ENCODE data around the gene SELENOO. TPM values are rescaled to one million over a fixed set of nuclear protein-coding genes. Genes with fewer than 3 reads are reported as not detected.
"Not testable (repeated sequence)": the region's sequence is repeated elsewhere in the genome, so short reads cannot be mapped to it uniquely, and the experiment has no call there.

Gene SELENOO
- total RNA-seq, 2 experiments from 2014 or later, result 34.0 to 44.2 TPM

GRCh38 chr22:50203288-50203687 is 2.5 kb downstream of the SELENOO start:
- POLR2A ChIA-PET, result no interaction called here
- Histone ChIP-seq H3K9me3 (ENCODE audit: low read length) (peaks cover 8% of the 10 kb centered on the region; the same call in 1 of the 2 replicates), H3K27ac (ENCODE audit: low read depth, low read length, poor library complexity, severe bottlenecking) (no peak overlapping the region), H3K9me2 (ENCODE audit: insufficient read depth, low read length) (no peaks in the 10 kb centered on the region), H3K4me3 (ENCODE audit: low read depth, low read length, poor library complexity, severe bottlenecking) (no peak overlapping the region), H2AFZ (ENCODE audit: low read length) (no peak overlapping the region), H3K36me3 (ENCODE audit: insufficient read depth, low read length) (peaks cover 56% of the 10 kb centered on the region), H3K4me1 (ENCODE audit: insufficient read depth, low read length, poor library complexity, severe bottlenecking) (peaks cover 31% of the 10 kb centered on the region), H3K4me2 (ENCODE audit: low read length) (no peak overlapping the region), H3K79me2 (ENCODE audit: insufficient read depth, low read depth, low read length) (peaks cover 32% of the 10 kb centered on the region), H4K20me1 (ENCODE audit: insufficient read depth, low read length) (0 out of 2 replicates have a peak, but pooled peaks cover 8% of the 10 kb centered on the region)
- CTCF ChIA-PET (ENCODE audit: unreplicated experiment), result no interaction called here
- DNase-seq (ENCODE audit: low spot score), result no peak
- TF ChIP-seq CTCF (conservative IDR thresholded peaks at IDR 0.05; ENCODE audit: low read length), result no peak
- intact Hi-C loops (cut with micrococcal nuclease; ENCODE audit: unreplicated experiment), result no loop called here
- no TSS peak for BruUV-seq (replicated peaks)

- peaks cover 30% of the 10 kb centered on the region for H3K4me1 ChIP-seq (ENCODE audit: insufficient read depth, low read length, poor library complexity, severe bottlenecking)
- H2AFZ ChIP-seq (ENCODE audit: low read length), result no peak overlapping the region
- no peaks in the 10 kb centered on the region for H3K9me2 ChIP-seq (ENCODE audit: insufficient read depth, low read length)
- no TSS peak for BruUV-seq (replicated peaks)
- H3K4me2 ChIP-seq (ENCODE audit: low read length), result no peak overlapping the region
- TF ChIP-seq CTCF (conservative IDR thresholded peaks at IDR 0.05; ENCODE audit: low read length), result no peak
- TF ChIP-seq EZH2phosphoT487 (IDR thresholded peaks at IDR 0.05; ENCODE audit: borderline replicate concordance, low read depth, low read length), result no peak
- H3K9me3 ChIP-seq (ENCODE audit: low read length), result peaks cover 8% of the 10 kb centered on the region; the same call in 1 of the 2 replicates
- no peak for DNase-seq (ENCODE audit: low spot score)
- no peak overlapping the region for H3K4me3 ChIP-seq (ENCODE audit: low read depth, low read length, poor library complexity, severe bottlenecking)
- ChIA-PET POLR2A (no interaction called here), CTCF (ENCODE audit: unreplicated experiment) (no interaction called here)
- H3K27ac ChIP-seq (ENCODE audit: low read depth, low read length, poor library complexity, severe bottlenecking), result no peak overlapping the region
- H3K79me2 ChIP-seq (ENCODE audit: insufficient read depth, low read depth, low read length), result peaks cover 32% of the 10 kb centered on the region
- peaks cover 52% of the 10 kb centered on the region for H3K36me3 ChIP-seq (ENCODE audit: insufficient read depth, low read length)
- intact Hi-C loops (cut with micrococcal nuclease; ENCODE audit: unreplicated experiment), result no loop called here
- H4K20me1 ChIP-seq (ENCODE audit: insufficient read depth, low read length), result 0 out of 2 replicates have a peak, but pooled peaks cover 8% of the 10 kb centered on the region
Observed at GRCh38 chr22:50204571-50204970, 3.8 kb downstream of the SELENOO start.

- DNase-seq (ENCODE audit: low spot score); H3K9me3 ChIP-seq (ENCODE audit: low read length); CTCF ChIA-PET (ENCODE audit: unreplicated experiment); intact Hi-C loops (cut with micrococcal nuclease; ENCODE audit: unreplicated experiment); H3K4me3 ChIP-seq (ENCODE audit: low read depth, low read length, poor library complexity, severe bottlenecking); H3K9me2 ChIP-seq (ENCODE audit: insufficient read depth, low read length); BruUV-seq (replicated peaks); H2AFZ ChIP-seq (ENCODE audit: low read length); POLR2A ChIA-PET; H3K4me2 ChIP-seq (ENCODE audit: low read length); H3K27ac ChIP-seq (ENCODE audit: low read depth, low read length, poor library complexity, severe bottlenecking); H4K20me1 ChIP-seq (ENCODE audit: insufficient read depth, low read length): not testable (repeated sequence)
- H3K4me1 ChIP-seq (ENCODE audit: insufficient read depth, low read length, poor library complexity, severe bottlenecking), result peaks cover 26% of the 10 kb centered on the region
- H3K36me3 ChIP-seq (ENCODE audit: insufficient read depth, low read length), result peaks cover 55% of the 10 kb centered on the region
- H3K79me2 ChIP-seq (ENCODE audit: insufficient read depth, low read depth, low read length), result peaks cover 32% of the 10 kb centered on the region
Observed at GRCh38 chr22:50204998-50205397, 4.2 kb downstream of the SELENOO start.

Measured in OCI-LY7 (cell line).